A673 (cell line): Measurements from ENCODE around the gene ANKRD44. TPM values are rescaled to one million over a fixed set of nuclear protein-coding genes. Genes with fewer than 3 reads are reported as not detected.

Source experiments
- BruUV-seq: library from RNA; stranded (reverse); fragments of 400-500 nt; replicated peaks from 2 replicates; lab custom pipeline; 2021; lab: Mats Ljungman, UMichigan
- CTCF ChIA-PET: fragments of 300-600 bp; sonication (Branson Sonifier 250); formaldehyde crosslinking; loops from one replicate; lab custom pipeline; 2022; ENCODE audit warnings: antibody characterized with exemption; lab: Charles Lee
- POLR2A ChIA-PET: fragments of 300-600 bp; sonication (Branson Sonifier 250); formaldehyde crosslinking; loops from one replicate; lab custom pipeline; 2022; ENCODE audit warnings: antibody characterized with exemption; ENCODE audit not compliant: low non-redundant PET; lab: Charles Lee
- DNase-seq: peaks from one replicate; pipeline ENCODE4 v3.0.0-alpha.2; 2015; ENCODE audit warnings: low spot score
- H3K27ac ChIP-seq: fragments of 200-600 bp; sonication (generic); 2 replicates; pipeline ENCODE4 v1.5.1; 2016; ENCODE audit warnings: mixed run types, low read depth, mild to moderate bottlenecking, mixed read lengths, antibody characterized with exemption, low read length; ENCODE audit not compliant: poor library complexity, severe bottlenecking
- H3K27me3 ChIP-seq: fragments of 200-600 bp; sonication (generic); replicated peaks from 2 replicates; pipeline ENCODE4 v1.6.1; 2017; ENCODE audit warnings: mixed run types, low read depth, mild to moderate bottlenecking, mixed read lengths, antibody characterized with exemption, low read length; ENCODE audit not compliant: insufficient read depth, poor library complexity
- H3K36me3 ChIP-seq: fragments of 200-600 bp; sonication (generic); 2 replicates; pipeline ENCODE4 v1.6.1; 2016; ENCODE audit warnings: mixed run types, mild to moderate bottlenecking, mixed read lengths, antibody characterized with exemption, low read length; ENCODE audit not compliant: insufficient read depth, poor library complexity, severe bottlenecking
- H3K4me1 ChIP-seq: fragments of 200-600 bp; sonication (generic); 2 replicates; pipeline ENCODE4 v1.6.1; 2017; ENCODE audit warnings: mixed run types, mild to moderate bottlenecking, mixed read lengths, antibody characterized with exemption, low read length; ENCODE audit not compliant: insufficient read depth, poor library complexity, severe bottlenecking
- H3K4me3 ChIP-seq: fragments of 200-600 bp; sonication (generic); 2 replicates; pipeline ENCODE4 v1.5.1; 2016; ENCODE audit warnings: low read depth, mixed run types, mild to moderate bottlenecking, mixed read lengths, low read length; ENCODE audit not compliant: poor library complexity, severe bottlenecking
- H3K9me3 ChIP-seq: fragments of 200-600 bp; sonication (generic); 2 replicates; pipeline ENCODE4 v1.6.1; 2016; ENCODE audit warnings: mixed run types, low read depth, mild to moderate bottlenecking, mixed read lengths, antibody characterized with exemption, low read length; ENCODE audit not compliant: poor library complexity, severe bottlenecking
- EZH2 ChIP-seq: fragments of 200-600 bp; sonication (generic); IDR thresholded peaks from 2 replicates; pipeline ENCODE4 v1.6.1; 2017; ENCODE audit warnings: borderline replicate concordance, low read depth, mild to moderate bottlenecking, mixed read lengths, antibody characterized with exemption, low read length; ENCODE audit not compliant: poor library complexity, severe bottlenecking
- intact Hi-C: fragments of 100-400 bp; cut with micrococcal nuclease; formaldehyde crosslinking; loops from one replicate; pipeline ENCODE4 v1.10.0; 2022; ENCODE audit not compliant: unreplicated experiment
- total RNA-seq: library from RNA; stranded (reverse); gene quantifications from 2 replicates; pipeline ENCODE4 v1.2.3, GENCODE V29; 2021
- TF ChIP-seq, protein P1 (sequence below): fragments of 300-800, 200-600 bp; sonication (generic); conservative IDR thresholded peaks from 2 replicates; pipeline ENCODE4 v1.5.1; 2017; ENCODE audit warnings: low read depth, mild to moderate bottlenecking, antibody characterized with exemption, low read length, moderate library complexity, mixed read lengths

The ANKRD44 gene
- total RNA-seq, 1 experiment from 2014 or later = 17.0 TPM

DNA sequence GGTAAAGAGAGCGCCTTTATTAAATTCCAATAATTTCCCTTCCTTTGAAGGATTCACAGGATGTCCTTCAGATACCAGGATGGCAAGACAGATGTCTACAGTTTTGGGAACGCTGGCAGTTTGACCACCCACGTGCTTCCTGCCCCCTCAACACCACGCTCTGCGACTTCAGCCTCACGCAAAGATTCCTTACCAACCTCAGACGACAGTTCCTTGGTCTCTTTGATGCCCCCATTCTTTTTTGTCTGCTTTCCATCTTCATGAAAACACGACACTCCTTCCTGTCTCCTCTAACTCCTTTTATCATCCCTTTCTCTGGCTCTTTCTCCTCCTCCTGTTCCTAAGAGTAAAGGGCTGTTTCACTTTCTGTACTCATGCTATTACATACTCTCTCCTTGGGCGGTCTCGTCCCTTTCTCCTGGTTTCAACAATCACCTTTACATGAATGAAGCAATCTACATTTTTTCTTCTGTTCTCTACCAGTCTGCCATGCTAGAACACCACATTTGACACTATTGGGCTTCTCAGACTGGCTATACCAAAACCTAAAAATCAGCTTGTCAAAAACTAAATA, 194.2 kb downstream of the ANKRD44 start:
- H3K4me1 ChIP-seq = peaks cover 7% of the 10 kb centered on the region
- ChIA-PET CTCF (no interaction called here), POLR2A (no interaction called here)
- intact Hi-C loops = loop anchor here (10.0 kb wide), 1 partner anchor 658 kb away; no protein-coding TSS in a partner anchor
- H3K4me3 ChIP-seq = no peak overlapping the region
- no peak overlapping the region for H3K27ac ChIP-seq
- H3K27me3 ChIP-seq = no peaks in the 10 kb centered on the region
- no TSS peak for BruUV-seq
- H3K36me3 ChIP-seq = no peaks in the 10 kb centered on the region
- TF ChIP-seq EZH2 = no peak
- TF ChIP-seq, protein P1, sequence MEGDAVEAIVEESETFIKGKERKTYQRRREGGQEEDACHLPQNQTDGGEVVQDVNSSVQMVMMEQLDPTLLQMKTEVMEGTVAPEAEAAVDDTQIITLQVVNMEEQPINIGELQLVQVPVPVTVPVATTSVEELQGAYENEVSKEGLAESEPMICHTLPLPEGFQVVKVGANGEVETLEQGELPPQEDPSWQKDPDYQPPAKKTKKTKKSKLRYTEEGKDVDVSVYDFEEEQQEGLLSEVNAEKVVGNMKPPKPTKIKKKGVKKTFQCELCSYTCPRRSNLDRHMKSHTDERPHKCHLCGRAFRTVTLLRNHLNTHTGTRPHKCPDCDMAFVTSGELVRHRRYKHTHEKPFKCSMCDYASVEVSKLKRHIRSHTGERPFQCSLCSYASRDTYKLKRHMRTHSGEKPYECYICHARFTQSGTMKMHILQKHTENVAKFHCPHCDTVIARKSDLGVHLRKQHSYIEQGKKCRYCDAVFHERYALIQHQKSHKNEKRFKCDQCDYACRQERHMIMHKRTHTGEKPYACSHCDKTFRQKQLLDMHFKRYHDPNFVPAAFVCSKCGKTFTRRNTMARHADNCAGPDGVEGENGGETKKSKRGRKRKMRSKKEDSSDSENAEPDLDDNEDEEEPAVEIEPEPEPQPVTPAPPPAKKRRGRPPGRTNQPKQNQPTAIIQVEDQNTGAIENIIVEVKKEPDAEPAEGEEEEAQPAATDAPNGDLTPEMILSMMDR = no peak
- H3K9me3 ChIP-seq = no peaks in the 10 kb centered on the region
- DNase-seq = no peak

DNA sequence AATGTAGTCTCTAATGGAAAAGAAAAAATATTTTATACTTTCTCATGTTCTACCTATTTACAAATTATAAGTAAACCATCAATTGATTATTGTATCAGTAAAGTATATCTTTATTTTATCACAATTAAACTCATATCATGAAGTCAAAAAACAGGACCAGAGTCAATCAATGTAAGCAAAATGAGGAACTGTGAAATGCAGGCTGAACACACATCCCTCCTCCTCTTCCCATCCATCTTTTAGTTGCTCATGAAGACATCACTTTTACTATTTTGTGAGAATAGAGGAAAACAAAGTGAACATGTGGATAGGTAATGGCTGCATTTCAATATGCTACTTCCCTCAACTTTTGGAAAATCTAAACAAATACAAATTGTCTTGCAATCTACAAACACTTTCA, 195.3 kb downstream of the ANKRD44 start:
- Histone ChIP-seq H3K4me3 (no peak overlapping the region), H3K9me3 (no peaks in the 10 kb centered on the region), H3K27ac (no peak overlapping the region), H3K36me3 (no peaks in the 10 kb centered on the region), H3K4me1 (peaks cover 7% of the 10 kb centered on the region), H3K27me3 (no peaks in the 10 kb centered on the region)
- POLR2A ChIA-PET = no interaction called here
- intact Hi-C loops = loop anchor here (10.0 kb wide), 1 partner anchor 659 kb away; no protein-coding TSS in a partner anchor
- BruUV-seq = no TSS peak
- TF ChIP-seq, protein P1 = no peak
- no peak for TF ChIP-seq EZH2
- no peak for DNase-seq
- CTCF ChIA-PET = no interaction called here

DNA sequence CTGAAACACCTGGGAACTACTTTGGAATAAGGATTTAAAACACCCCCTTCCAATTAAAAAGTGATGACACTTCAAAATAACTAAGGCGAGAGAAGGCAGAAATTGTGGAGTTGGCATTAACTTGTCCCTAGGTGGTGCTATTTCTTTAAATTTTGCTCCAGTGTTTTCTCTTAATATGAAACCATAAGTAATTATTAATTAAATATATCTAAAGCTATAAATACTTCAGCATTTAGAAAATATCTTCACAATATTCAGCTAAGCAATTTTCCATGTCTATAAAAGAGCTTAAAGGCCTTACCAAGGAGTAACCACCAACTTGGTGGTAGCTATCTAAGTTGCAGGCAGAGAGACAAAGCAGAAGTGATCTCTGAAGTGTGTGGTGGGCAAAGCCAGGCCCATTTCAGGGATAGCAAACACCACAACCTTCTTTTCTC, 197.3 kb downstream of the ANKRD44 start:
- ChIA-PET CTCF (interaction anchor here (0.6 to 2.1 kb wide), 4 partner anchors 13 to 198 kb away, joined by 3 to 20 read pairs (median 3); no protein-coding TSS in a partner anchor), POLR2A (no interaction called here)
- intact Hi-C loops = loop anchor here (1.0 to 10.0 kb wide), 3 partner anchors 199 to 662 kb away; partner anchors contain the start of gene ANKRD44
- DNase-seq = peak; percentile 60
- Histone ChIP-seq H3K27me3 (no peaks in the 10 kb centered on the region), H3K4me3 (no peak overlapping the region), H3K9me3 (no peaks in the 10 kb centered on the region), H3K4me1 (peaks cover 7% of the 10 kb centered on the region), H3K36me3 (no peaks in the 10 kb centered on the region), H3K27ac (peak overlapping the region; percentile 18)
- BruUV-seq = no TSS peak
- TF ChIP-seq, protein P1 = peak; percentile 77
- TF ChIP-seq EZH2 = no peak
